GM13977 (cell line): ENCODE measurements around the gene HIVEP3.

Source experiments
- DNase-seq: peaks from one replicate; pipeline ENCODE4 v3.0.0; 2012; ENCODE audit warnings: low spot score
- in situ Hi-C: fragments of 300-500 bp; cut with MboI; formaldehyde crosslinking; loops from one replicate; pipeline ENCODE4 v1.12.0; 2022; ENCODE audit warnings: low sequenced_read_pairs, low pct_unique_long_range_greater_than_20kb, mixed read lengths, inconsistent platforms; ENCODE audit not compliant: unreplicated experiment
- TF ChIP-seq, protein P1 (sequence below): IDR thresholded peaks from 2 replicates; pipeline ENCODE4 v1.5.1; 2012; ENCODE audit warnings: mild to moderate bottlenecking, control low read depth; ENCODE audit not compliant: insufficient read depth; ENCODE audit errors: extremely low read depth, missing control alignments

HIVEP3 gene

GRCh38 chr1:41849211-41849759, 69.4 kb downstream of the HIVEP3 start:
- TF ChIP-seq, protein P1, sequence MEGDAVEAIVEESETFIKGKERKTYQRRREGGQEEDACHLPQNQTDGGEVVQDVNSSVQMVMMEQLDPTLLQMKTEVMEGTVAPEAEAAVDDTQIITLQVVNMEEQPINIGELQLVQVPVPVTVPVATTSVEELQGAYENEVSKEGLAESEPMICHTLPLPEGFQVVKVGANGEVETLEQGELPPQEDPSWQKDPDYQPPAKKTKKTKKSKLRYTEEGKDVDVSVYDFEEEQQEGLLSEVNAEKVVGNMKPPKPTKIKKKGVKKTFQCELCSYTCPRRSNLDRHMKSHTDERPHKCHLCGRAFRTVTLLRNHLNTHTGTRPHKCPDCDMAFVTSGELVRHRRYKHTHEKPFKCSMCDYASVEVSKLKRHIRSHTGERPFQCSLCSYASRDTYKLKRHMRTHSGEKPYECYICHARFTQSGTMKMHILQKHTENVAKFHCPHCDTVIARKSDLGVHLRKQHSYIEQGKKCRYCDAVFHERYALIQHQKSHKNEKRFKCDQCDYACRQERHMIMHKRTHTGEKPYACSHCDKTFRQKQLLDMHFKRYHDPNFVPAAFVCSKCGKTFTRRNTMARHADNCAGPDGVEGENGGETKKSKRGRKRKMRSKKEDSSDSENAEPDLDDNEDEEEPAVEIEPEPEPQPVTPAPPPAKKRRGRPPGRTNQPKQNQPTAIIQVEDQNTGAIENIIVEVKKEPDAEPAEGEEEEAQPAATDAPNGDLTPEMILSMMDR = no peak
- no peak for DNase-seq
- in situ Hi-C loops = no loop called here

- in situ Hi-C loops = no loop called here
- TF ChIP-seq, protein P1 = no peak
- DNase-seq = no peak
Measured at GRCh38 chr1:41848216-41848952, 70.3 kb downstream of the HIVEP3 start.

DNA sequence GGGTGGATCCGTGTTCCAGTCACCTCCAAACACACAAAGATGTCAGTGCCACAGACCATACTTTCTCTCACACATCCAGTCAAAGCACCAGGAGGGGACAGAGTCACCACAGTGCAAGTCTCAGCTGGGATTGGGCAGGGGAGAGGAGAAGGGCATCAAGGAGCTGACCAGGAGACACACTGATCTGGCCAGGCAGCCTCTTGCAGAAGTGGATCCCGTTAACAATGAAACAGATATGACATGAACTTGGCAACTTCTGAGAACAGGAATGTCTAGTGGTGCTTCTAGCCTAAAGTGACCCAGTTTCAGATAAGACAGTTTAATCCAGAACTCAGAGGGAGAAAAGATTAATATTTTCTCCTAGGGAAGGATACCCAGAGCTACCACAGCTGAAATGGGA, 71.0 kb downstream of the HIVEP3 start:
- no peak for DNase-seq
- in situ Hi-C loops = no loop called here
- TF ChIP-seq, protein P1 = no peak

GRCh38 chr1:41846625-41847405, 71.9 kb downstream of the HIVEP3 start:
- no peak for DNase-seq
- in situ Hi-C loops = no loop called here
- TF ChIP-seq, protein P1 = no peak

- no peak for DNase-seq
Measured at GRCh38 chr1:41844781-41845272, 73.9 kb downstream of the HIVEP3 start.

DNA sequence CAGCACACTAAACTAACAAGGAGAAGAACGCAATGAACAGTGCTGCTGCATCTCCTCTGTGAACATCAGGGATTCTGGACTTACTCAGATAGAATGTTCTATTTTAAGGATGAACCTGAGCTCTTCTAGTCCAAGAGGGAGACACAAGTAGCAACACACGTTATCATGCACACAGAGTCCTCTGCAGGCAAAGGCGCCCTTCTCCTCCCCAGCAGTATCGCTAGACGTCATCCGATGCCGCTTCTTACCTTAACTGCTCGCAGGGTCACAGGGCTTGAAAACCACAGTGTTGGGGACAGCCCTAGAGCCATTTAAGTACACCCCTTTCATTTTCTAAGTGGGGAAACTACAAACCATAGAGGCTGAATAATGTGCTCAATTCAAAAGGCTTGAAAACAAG, 74.5 kb downstream of the HIVEP3 start:
- in situ Hi-C loops = no loop called here
- TF ChIP-seq, protein P1 = no peak
- DNase-seq = no peak

More at GRCh38 chr1:41844781-41845272, 73.9 kb downstream of the HIVEP3 start:
- TF ChIP-seq, protein P1 = no peak
- in situ Hi-C loops = no loop called here
